IMR-90 (cell line): Measurements from ENCODE around the gene ST6GALNAC5. TPM values are rescaled to one million over a fixed set of nuclear protein-coding genes. Genes with fewer than 3 reads are reported as not detected.

ENCODE experiments used
- ATAC-seq: fragments of 200-7000 bp; cut with Tn5 transposase; 2 replicates; pipeline ENCODE4 v1.9.1; 2020; ENCODE audit warnings: low read depth, mild to moderate bottlenecking, moderate library complexity
- BruUV-seq: library from RNA; stranded (reverse); fragments of 400-500 nt; replicated peaks from 2 replicates; lab custom pipeline; 2021; lab: Mats Ljungman, UMichigan
- CTCF ChIA-PET: fragments of 300-600 bp; formaldehyde crosslinking; extraction: SDS; loops from one replicate; lab custom pipeline; 2021; ENCODE audit warnings: antibody characterized with exemption; lab: Yijun Ruan, JAX
- POLR2A ChIA-PET: fragments of 300-600 bp; sonication (Branson Sonifier 250); formaldehyde crosslinking; loops from one replicate; lab custom pipeline; 2022; ENCODE audit warnings: antibody characterized with exemption; ENCODE audit not compliant: unreplicated experiment; lab: Charles Lee
- DNase-seq: peaks from one replicate; pipeline ENCODE4 v3.0.0; 2013
- H2AFZ ChIP-seq: replicated peaks from 2 replicates; pipeline ENCODE3; 2013; ENCODE audit warnings: low read length, mild to moderate bottlenecking; ENCODE audit not compliant: poor library complexity
- H2AK5ac ChIP-seq: 2 replicates; pipeline ENCODE4 v1.6.1; 2013; ENCODE audit warnings: low read depth, low read length, inconsistent platforms
- H2AK9ac ChIP-seq: replicated peaks from 2 replicates; pipeline ENCODE3; 2013; ENCODE audit warnings: mild to moderate bottlenecking, low read depth, low read length, moderate library complexity; ENCODE audit not compliant: poor library complexity
- H2BK120ac ChIP-seq: 2 replicates; pipeline ENCODE4 v1.6.1; 2013; ENCODE audit warnings: low read depth, low read length, inconsistent platforms
- H2BK15ac ChIP-seq: 3 replicates; pipeline ENCODE4 v1.6.1; 2013; ENCODE audit warnings: low read depth, low read length, inconsistent platforms
- H2BK20ac ChIP-seq: 2 replicates; pipeline ENCODE4 v1.6.1; 2013; ENCODE audit warnings: low read depth, mild to moderate bottlenecking, inconsistent platforms, low read length, moderate library complexity
- H2BK5ac ChIP-seq: 2 replicates; pipeline ENCODE4 v1.6.1; 2013; ENCODE audit warnings: mild to moderate bottlenecking, low read depth, low read length, inconsistent platforms; ENCODE audit not compliant: poor library complexity, severe bottlenecking
- H3K14ac ChIP-seq: replicated peaks from 2 replicates; pipeline ENCODE4 v1.6.1; 2013; ENCODE audit warnings: low read depth, low read length, inconsistent platforms
- H3K18ac ChIP-seq: 2 replicates; pipeline ENCODE4 v1.6.1; 2013; ENCODE audit warnings: low read depth, low read length, control low read depth
- H3K23ac ChIP-seq: 2 replicates; pipeline ENCODE4 v1.6.1; 2013; ENCODE audit warnings: low read depth, low read length, inconsistent platforms
- H3K27ac ChIP-seq: 2 replicates; pipeline ENCODE4 v1.5.1; 2013; ENCODE audit warnings: mild to moderate bottlenecking, control low read depth, low read length; ENCODE audit not compliant: insufficient read depth
- H3K27me3 ChIP-seq: 2 replicates; pipeline ENCODE4 v1.6.1; 2013; ENCODE audit warnings: low read length; ENCODE audit not compliant: control insufficient read depth, insufficient read depth
- H3K36me3 ChIP-seq: 2 replicates; pipeline ENCODE4 v1.6.1; 2013; ENCODE audit warnings: low read length, mixed read lengths; ENCODE audit not compliant: control insufficient read depth, insufficient read depth
- H3K4ac ChIP-seq: 2 replicates; pipeline ENCODE4 v1.6.1; 2013; ENCODE audit warnings: low read depth, low read length, inconsistent platforms
- H3K4me1 ChIP-seq: 2 replicates; pipeline ENCODE4 v1.6.1; 2013; ENCODE audit warnings: low read length, mixed read lengths; ENCODE audit not compliant: control insufficient read depth, insufficient read depth
- H3K4me2 ChIP-seq: 2 replicates; pipeline ENCODE4 v1.6.1; 2013; ENCODE audit warnings: low read depth, mild to moderate bottlenecking, control low read depth, low read length, moderate library complexity
- H3K4me3 ChIP-seq: 2 replicates; pipeline ENCODE4 v1.5.1; 2013; ENCODE audit warnings: low read depth, mild to moderate bottlenecking, control low read depth, low read length, moderate library complexity; ENCODE audit not compliant: insufficient read depth
- H3K56ac ChIP-seq: 2 replicates; pipeline ENCODE4 v1.6.1; 2013; ENCODE audit warnings: low read length, inconsistent platforms; ENCODE audit not compliant: insufficient read depth; ENCODE audit errors: extremely low read depth
- H3K79me1 ChIP-seq, 2 experiments: 2 replicates each; pipeline ENCODE4 v1.6.1; 2013; ENCODE audit warnings: low read length in 2 of 2, inconsistent platforms in 1 of 2, low read depth in 1 of 2
- H3K9ac ChIP-seq: 2 replicates; pipeline ENCODE4 v1.6.1; 2013; ENCODE audit warnings: low read depth, low read length, control low read depth
- H3K9me1 ChIP-seq: 2 replicates; pipeline ENCODE4 v1.6.1; 2013; ENCODE audit warnings: low read length, inconsistent platforms; ENCODE audit not compliant: insufficient read depth
- H3K9me3 ChIP-seq: 2 replicates; pipeline ENCODE4 v1.6.1; 2013; ENCODE audit warnings: low read length; ENCODE audit not compliant: control insufficient read depth, insufficient read depth
- H4K20me1 ChIP-seq: 2 replicates; pipeline ENCODE4 v1.6.1; 2013; ENCODE audit warnings: low read length, inconsistent platforms; ENCODE audit not compliant: insufficient read depth
- H4K5ac ChIP-seq: 2 replicates; pipeline ENCODE4 v1.6.1; 2013; ENCODE audit warnings: mild to moderate bottlenecking, low read depth, low read length, control low read depth
- H4K8ac ChIP-seq, 2 experiments: 2 replicates each; pipeline ENCODE4 v1.6.1; 2013; ENCODE audit warnings: low read depth in 2 of 2, low read length in 2 of 2, control low read depth in 1 of 2, inconsistent platforms in 1 of 2
- H4K91ac ChIP-seq: 2 replicates; pipeline ENCODE4 v1.6.1; 2013; ENCODE audit warnings: low read depth, low read length, inconsistent platforms; ENCODE audit not compliant: insufficient read depth
- BHLHE40 ChIP-seq: fragments of 150-350 bp; IDR thresholded peaks from 2 replicates; pipeline ENCODE4 v1.6.1; 2016; ENCODE audit warnings: mild to moderate bottlenecking, low read depth, low read length
- CEBPB ChIP-seq: IDR thresholded peaks from 2 replicates; pipeline ENCODE4 v1.6.1; 2012; ENCODE audit warnings: low read depth, low read length, improper control_type of control experiment
- CHD1 ChIP-seq: IDR thresholded peaks from 2 replicates; pipeline ENCODE4 v1.6.1; 2012; ENCODE audit warnings: low read depth, low read length, improper control_type of control experiment
- CTCF ChIP-seq: conservative IDR thresholded peaks from 2 replicates; pipeline ENCODE4 v1.5.1; 2012; ENCODE audit warnings: mild to moderate bottlenecking, low read depth, low read length, improper control_type of control experiment
- ELK1 ChIP-seq: fragments of 150-350 bp; IDR thresholded peaks from 2 replicates; pipeline ENCODE4 v1.6.1; 2016; ENCODE audit warnings: low read depth, mild to moderate bottlenecking, low read length, moderate library complexity, borderline replicate concordance
- FOS ChIP-seq: fragments of 150-350 bp; IDR thresholded peaks from 2 replicates; pipeline ENCODE4 v1.6.1; 2016; ENCODE audit warnings: low read depth, low read length
- MAFK ChIP-seq: IDR thresholded peaks from 2 replicates; pipeline ENCODE4 v1.6.1; 2012; ENCODE audit warnings: low read depth, low read length, improper control_type of control experiment
- MAZ ChIP-seq: IDR thresholded peaks from 2 replicates; pipeline ENCODE4 v1.6.1; 2012; ENCODE audit warnings: low read depth, mild to moderate bottlenecking, low read length, improper control_type of control experiment, moderate library complexity, borderline replicate concordance
- MXI1 ChIP-seq: IDR thresholded peaks from 2 replicates; pipeline ENCODE4 v1.6.1; 2012; ENCODE audit warnings: low read depth, mild to moderate bottlenecking, low read length, moderate library complexity, borderline replicate concordance
- NFE2L2 ChIP-seq: fragments of 150-350 bp; IDR thresholded peaks from 2 replicates; pipeline ENCODE4 v1.6.1; 2016; ENCODE audit warnings: low read depth, mild to moderate bottlenecking, low read length
- POLR2A ChIP-seq: IDR thresholded peaks from 2 replicates; pipeline ENCODE4 v1.6.1; 2012; ENCODE audit warnings: mild to moderate bottlenecking, low read depth, low read length
- RAD21 ChIP-seq: IDR thresholded peaks from 2 replicates; pipeline ENCODE4 v1.6.1; 2012; ENCODE audit warnings: low read length, improper control_type of control experiment
- RCOR1 ChIP-seq: IDR thresholded peaks from 2 replicates; pipeline ENCODE4 v1.6.1; 2012; ENCODE audit warnings: mild to moderate bottlenecking, low read length, improper control_type of control experiment; ENCODE audit not compliant: insufficient replicate concordance
- RFX5 ChIP-seq: IDR thresholded peaks from 2 replicates; pipeline ENCODE4 v1.8.0; 2012; ENCODE audit warnings: low read depth, mild to moderate bottlenecking, low read length, moderate library complexity
- SMC3 ChIP-seq: fragments of 150-350 bp; IDR thresholded peaks from 2 replicates; pipeline ENCODE4 v1.6.1; 2016; ENCODE audit warnings: low read depth, mild to moderate bottlenecking, antibody characterized with exemption, low read length, moderate library complexity
- USF2 ChIP-seq: fragments of 150-350 bp; IDR thresholded peaks from 2 replicates; pipeline ENCODE4 v1.6.1; 2017; ENCODE audit warnings: mild to moderate bottlenecking, antibody characterized with exemption, low read length, low read depth
- WGBS, 2 experiments: methylation state at CpG; one replicate each; pipeline versions ENCODE4 v1.1.5 to v1.1.7; 2013; ENCODE audit warnings: missing lambda C conversion rate in 2 of 2; ENCODE audit not compliant: insufficient read length in 1 of 2; ENCODE audit errors: extremely low coverage in 2 of 2; 5-methylcytosine and 5-hydroxymethylcytosine counted together
- dilution Hi-C: fragments of 300-500 bp; cut with HindIII; formaldehyde crosslinking; loops from one replicate; pipeline ENCODE4 v1.14.3; 2018; ENCODE audit warnings: low sequenced_read_pairs; ENCODE audit not compliant: unreplicated experiment
- in situ Hi-C: fragments of 300-500 bp; cut with MboI; formaldehyde crosslinking; loops from 3 replicates; pipeline ENCODE4 v1.14.3; 2019; ENCODE audit warnings: low sequenced_read_pairs, inconsistent platforms, mixed read lengths
- intact Hi-C: fragments of 100-400 bp; cut with micrococcal nuclease; formaldehyde crosslinking; loops from 2 replicates; pipeline ENCODE4 v1.10.0; 2022
- polyA plus RNA-seq, 3 experiments: library from polyadenylated mRNA; depleted of rRNA; stranded (reverse); fragments of >200 nt; gene quantifications; 2 replicates each; pipeline ENCODE4 v1.2.3, GENCODE V29; 2012; ENCODE audit warnings: low replicate concordance in 1 of 3
- total RNA-seq: library from RNA; depleted of rRNA; stranded (reverse); fragments of >200 nt; gene quantifications from 2 replicates; pipeline ENCODE4 v1.2.3, GENCODE V29; 2012

ST6GALNAC5 gene
- total and polyA plus RNA-seq, 2 of the 4 experiments (the other 2 are of a cell fraction), result 3.4 to 4.0 TPM

- Histone ChIP-seq H2AK5ac (no peak overlapping the region), H2BK20ac (no peak overlapping the region), H3K4me3 (no peak overlapping the region), H2AK9ac (no peak overlapping the region), H3K9me1 (no peaks in the 10 kb centered on the region), H2BK15ac (no peak overlapping the region), H3K4me2 (no peak overlapping the region), H4K20me1 (no peaks in the 10 kb centered on the region; the same call in 1 of the 2 replicates), H3K4me1 (no peaks in the 10 kb centered on the region), H3K27me3 (peaks cover 25% of the 10 kb centered on the region), H4K91ac (no peak overlapping the region), H3K23ac (no peak overlapping the region), H3K27ac (no peak overlapping the region), H3K14ac (no peak overlapping the region), H3K79me1 (no peaks in the 10 kb centered on the region), H4K8ac (no peak overlapping the region), H3K9me3 (no peaks in the 10 kb centered on the region), H3K18ac (no peak overlapping the region), H3K36me3 (no peaks in the 10 kb centered on the region), H3K56ac (no peak overlapping the region), H3K4ac (no peak overlapping the region), H4K5ac (no peak overlapping the region), H2BK5ac (no peak overlapping the region), H3K9ac (no peak overlapping the region), H2AFZ (no peak overlapping the region), H2BK120ac (no peak overlapping the region)
- ChIA-PET CTCF (no interaction called here), POLR2A (no interaction called here)
- intact Hi-C loops, result no loop called here
- no CpG with 5 or more reads among the region's 2 CpGs for WGBS, 2 experiments
- DNase-seq (no peak), ATAC-seq (no peak)
- in situ Hi-C loops, result no loop called here
- no TSS peak for BruUV-seq
- TF ChIP-seq POLR2A, result no peak
- TF ChIP-seq ELK1, result no peak
- TF ChIP-seq CEBPB, result no peak
- no peak for TF ChIP-seq MXI1
- TF ChIP-seq NFE2L2, result no peak
- TF ChIP-seq RFX5, result no peak
- no peak for TF ChIP-seq BHLHE40
- TF ChIP-seq RAD21, result no peak
- no peak for TF ChIP-seq FOS
- no peak for TF ChIP-seq USF2
- no peak for TF ChIP-seq CTCF
- TF ChIP-seq CHD1, result no peak
- TF ChIP-seq SMC3, result no peak
- TF ChIP-seq MAFK, result no peak
- no peak for TF ChIP-seq MAZ
- no peak for TF ChIP-seq RCOR1
- dilution Hi-C loops, result no loop called here
Observed at GRCh38 chr1:77026135-77026534, 158.9 kb downstream of the ST6GALNAC5 start.
